Type B pancreatic cell (in vitro differentiated cells): ENCODE data around the gene SPTB. TPM values are rescaled to one million over a fixed set of nuclear protein-coding genes. Genes with fewer than 3 reads are reported as not detected.

Source experiments
- DNase-seq: peaks from one replicate; pipeline ENCODE4 v3.0.0; 2021; ENCODE audit warnings: mixed read lengths; ENCODE audit not compliant: unreplicated experiment; ENCODE audit errors: extremely low spot score
- H3K27ac Mint-ChIP-seq: 2 replicates; pipeline ENCODE4 v1.8.0; 2021; ENCODE audit warnings: mild to moderate bottlenecking, mixed read lengths
- H3K27me3 Mint-ChIP-seq: 2 replicates; pipeline ENCODE4 v1.8.0; 2021; ENCODE audit warnings: mixed read lengths
- H3K36me3 Mint-ChIP-seq: 2 replicates; pipeline ENCODE4 v1.8.0; 2021; ENCODE audit warnings: mixed read lengths
- H3K4me1 Mint-ChIP-seq: one replicate; pipeline ENCODE4 v1.8.0; 2021; ENCODE audit warnings: mixed read lengths; ENCODE audit not compliant: unreplicated experiment
- H3K4me3 Mint-ChIP-seq: 2 replicates; pipeline ENCODE4 v1.8.0; 2021; ENCODE audit warnings: mild to moderate bottlenecking, mixed read lengths
- H3K9me3 Mint-ChIP-seq: 2 replicates; pipeline ENCODE4 v1.8.0; 2021; ENCODE audit warnings: mixed read lengths
- CTCF ChIP-seq: fragments of 200-600 bp; sonication (generic); conservative IDR thresholded peaks from 2 replicates; pipeline ENCODE4 v1.5.0; 2021; ENCODE audit warnings: antibody characterized with exemption, mild to moderate bottlenecking
- total RNA-seq: library from RNA; stranded (reverse); gene quantifications from 2 replicates; pipeline ENCODE4 v1.2.1, GENCODE V29; 2021; ENCODE audit warnings: low replicate concordance

SPTB gene
- total RNA-seq, 1 donor from 2014 or later: 3.8 TPM

- TF ChIP-seq CTCF: no peak
- Mint-ChIP-seq H3K4me3 (no peak overlapping the region), H3K4me1 (peaks cover 2% of the 10 kb centered on the region), H3K9me3 (no peaks in the 10 kb centered on the region), H3K36me3 (no peaks in the 10 kb centered on the region), H3K27ac (no peak overlapping the region), H3K27me3 (peaks cover 44% of the 10 kb centered on the region)
- DNase-seq: no peak
Measured at GRCh38 chr14:64846319-64846718, 33.4 kb downstream of the SPTB start.

- Mint-ChIP-seq H3K4me3 (no peak overlapping the region), H3K27me3 (peaks cover 43% of the 10 kb centered on the region), H3K27ac (no peak overlapping the region), H3K4me1 (peaks cover 6% of the 10 kb centered on the region), H3K9me3 (no peaks in the 10 kb centered on the region), H3K36me3 (no peaks in the 10 kb centered on the region)
- TF ChIP-seq CTCF: no peak
- DNase-seq: no peak
Measured at GRCh38 chr14:64845878-64846277, 33.8 kb downstream of the SPTB start.

GRCh38 chr14:64844969-64845536 lies 34.7 kb downstream of the SPTB start:
- no peak for TF ChIP-seq CTCF
- H3K27me3 Mint-ChIP-seq: peaks cover 39% of the 10 kb centered on the region
- peaks cover 6% of the 10 kb centered on the region for H3K4me1 Mint-ChIP-seq
- H3K27ac Mint-ChIP-seq: no peak overlapping the region
- DNase-seq: no peak
- H3K4me3 Mint-ChIP-seq: no peak overlapping the region
- H3K36me3 Mint-ChIP-seq: no peaks in the 10 kb centered on the region
- H3K9me3 Mint-ChIP-seq: no peaks in the 10 kb centered on the region

- Mint-ChIP-seq H3K4me3 (no peak overlapping the region), H3K36me3 (no peaks in the 10 kb centered on the region), H3K27ac (no peak overlapping the region), H3K4me1 (peaks cover 6% of the 10 kb centered on the region), H3K27me3 (peaks cover 39% of the 10 kb centered on the region), H3K9me3 (no peaks in the 10 kb centered on the region)
- TF ChIP-seq CTCF: no peak
- no peak for DNase-seq
Measured at GRCh38 chr14:64844272-64844671, 35.4 kb downstream of the SPTB start.

DNA sequence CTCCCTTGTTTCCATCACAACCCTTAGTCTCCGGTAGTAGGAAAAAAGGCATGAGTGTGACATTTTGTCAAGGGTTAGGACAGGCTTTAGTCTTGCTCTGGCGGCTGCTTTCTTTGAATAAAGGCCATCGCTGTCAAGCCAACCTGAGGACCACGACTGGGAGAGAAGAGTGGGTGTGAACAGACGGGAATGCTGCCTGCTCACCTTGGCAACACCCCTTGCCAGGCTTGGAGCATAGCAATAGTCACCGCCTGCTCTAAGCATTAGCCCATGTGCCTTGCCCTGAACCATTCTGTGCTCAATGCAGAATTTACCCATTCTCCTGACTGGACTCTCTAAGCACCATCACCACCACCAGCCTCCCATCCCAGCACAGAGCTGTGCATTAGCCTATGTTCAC lies 36.2 kb downstream of the SPTB start:
- Mint-ChIP-seq H3K27me3 (peaks cover 39% of the 10 kb centered on the region), H3K9me3 (no peaks in the 10 kb centered on the region), H3K4me1 (peaks cover 6% of the 10 kb centered on the region), H3K36me3 (no peaks in the 10 kb centered on the region), H3K4me3 (no peak overlapping the region), H3K27ac (no peak overlapping the region)
- no peak for DNase-seq
- TF ChIP-seq CTCF: no peak
